AG09309 (cell line): ENCODE data around the gene DAPK1.
A peak's percentile ranks its signal among the peaks of the same experiment; 100 is the strongest.

ENCODE experiments used
- DNase-seq: peaks from one replicate; pipeline ENCODE4 v3.0.0-alpha.2; 2010; ENCODE audit warnings: low read depth
- H3K4me3 ChIP-seq: 2 replicates; pipeline ENCODE4 v1.5.1; 2011; ENCODE audit warnings: mild to moderate bottlenecking, low read depth, low read length, moderate library complexity; ENCODE audit not compliant: control insufficient read depth
- TF ChIP-seq, protein P1 (sequence below): IDR thresholded peaks from 2 replicates; pipeline ENCODE4 v1.5.1; 2011; ENCODE audit warnings: mild to moderate bottlenecking, low read depth, low read length, inconsistent platforms; ENCODE audit not compliant: insufficient read depth, control insufficient read depth; ENCODE audit errors: missing control alignments

Gene DAPK1

DNA sequence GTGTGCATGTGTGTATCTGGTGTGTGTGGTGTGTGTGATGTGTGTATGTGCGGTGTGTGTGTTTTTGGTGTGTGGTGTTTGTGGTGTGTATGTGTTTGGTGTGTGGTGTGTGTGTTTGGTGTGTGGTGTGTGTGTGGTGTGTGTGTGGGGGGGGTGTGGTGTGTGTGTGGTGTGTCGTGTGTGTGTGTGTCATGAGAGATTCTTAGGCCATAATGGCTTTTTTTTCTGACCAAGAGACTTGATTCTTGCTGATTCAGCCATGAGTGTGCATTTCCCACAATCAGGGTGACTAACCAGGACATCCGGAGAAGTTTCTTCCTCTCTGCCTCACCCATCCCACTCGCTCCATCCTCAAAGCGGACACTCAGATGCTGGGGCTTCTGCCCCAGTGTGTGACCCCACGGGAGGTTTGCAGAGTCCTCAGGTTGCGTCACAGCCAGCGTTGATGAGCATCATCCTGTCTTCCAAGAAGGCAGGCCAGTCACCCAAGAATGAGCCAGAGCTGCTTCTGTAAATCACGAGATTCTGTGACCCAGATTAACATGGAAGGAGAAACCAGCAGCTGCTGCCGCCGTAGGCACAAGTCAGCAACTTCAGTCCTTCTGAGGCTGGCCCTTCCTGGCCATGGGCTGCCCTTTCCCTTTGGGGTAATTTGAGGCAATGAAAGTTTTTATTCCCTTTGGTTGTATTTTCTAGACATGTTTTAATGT lies 215.8 kb downstream of the DAPK1 start:
- TF ChIP-seq, protein P1, sequence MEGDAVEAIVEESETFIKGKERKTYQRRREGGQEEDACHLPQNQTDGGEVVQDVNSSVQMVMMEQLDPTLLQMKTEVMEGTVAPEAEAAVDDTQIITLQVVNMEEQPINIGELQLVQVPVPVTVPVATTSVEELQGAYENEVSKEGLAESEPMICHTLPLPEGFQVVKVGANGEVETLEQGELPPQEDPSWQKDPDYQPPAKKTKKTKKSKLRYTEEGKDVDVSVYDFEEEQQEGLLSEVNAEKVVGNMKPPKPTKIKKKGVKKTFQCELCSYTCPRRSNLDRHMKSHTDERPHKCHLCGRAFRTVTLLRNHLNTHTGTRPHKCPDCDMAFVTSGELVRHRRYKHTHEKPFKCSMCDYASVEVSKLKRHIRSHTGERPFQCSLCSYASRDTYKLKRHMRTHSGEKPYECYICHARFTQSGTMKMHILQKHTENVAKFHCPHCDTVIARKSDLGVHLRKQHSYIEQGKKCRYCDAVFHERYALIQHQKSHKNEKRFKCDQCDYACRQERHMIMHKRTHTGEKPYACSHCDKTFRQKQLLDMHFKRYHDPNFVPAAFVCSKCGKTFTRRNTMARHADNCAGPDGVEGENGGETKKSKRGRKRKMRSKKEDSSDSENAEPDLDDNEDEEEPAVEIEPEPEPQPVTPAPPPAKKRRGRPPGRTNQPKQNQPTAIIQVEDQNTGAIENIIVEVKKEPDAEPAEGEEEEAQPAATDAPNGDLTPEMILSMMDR: no peak
- H3K4me3 ChIP-seq: peak overlapping the region; percentile 21
- peak; percentile 98 for DNase-seq

DNA sequence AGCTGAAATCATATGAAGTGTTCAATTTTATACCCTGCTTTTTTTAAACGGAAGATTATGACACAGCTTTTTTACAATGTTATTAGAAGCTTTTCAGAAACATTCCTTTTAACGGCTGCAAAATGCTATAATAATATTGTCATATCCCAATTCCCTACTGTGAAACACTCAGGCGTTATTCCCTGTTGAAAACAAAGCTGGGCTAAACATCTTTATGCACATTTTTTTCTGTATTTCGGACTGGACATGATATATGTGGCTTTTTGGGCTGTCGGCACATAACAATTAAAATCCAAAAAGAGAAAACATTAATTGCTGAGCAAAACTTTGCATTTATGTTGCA lies 216.3 kb downstream of the DAPK1 start:
- TF ChIP-seq, protein P1: no peak
- no peak for DNase-seq
- H3K4me3 ChIP-seq: peak overlapping the region; percentile 21

DNA sequence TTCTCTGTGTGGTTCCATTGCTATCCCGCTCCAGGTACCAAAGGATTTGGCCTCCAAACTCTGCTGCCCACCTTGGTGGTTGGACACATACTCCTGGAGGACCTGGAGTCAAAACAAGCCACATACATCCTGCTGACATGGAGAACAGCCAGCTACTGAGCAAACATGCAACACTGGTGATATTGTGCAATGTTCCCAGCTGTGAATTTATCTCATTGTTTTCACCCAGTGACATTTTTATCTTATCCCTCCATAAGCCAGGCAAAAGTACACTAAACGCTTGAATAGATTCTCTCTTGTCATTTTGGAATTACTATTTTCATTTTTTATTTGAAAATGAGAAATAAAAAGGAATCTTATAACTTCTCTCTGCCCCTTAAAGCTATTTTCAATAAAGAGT lies 217.2 kb downstream of the DAPK1 start:
- peak; percentile 73 for DNase-seq
- TF ChIP-seq, protein P1: no peak
- no peak overlapping the region for H3K4me3 ChIP-seq

DNA sequence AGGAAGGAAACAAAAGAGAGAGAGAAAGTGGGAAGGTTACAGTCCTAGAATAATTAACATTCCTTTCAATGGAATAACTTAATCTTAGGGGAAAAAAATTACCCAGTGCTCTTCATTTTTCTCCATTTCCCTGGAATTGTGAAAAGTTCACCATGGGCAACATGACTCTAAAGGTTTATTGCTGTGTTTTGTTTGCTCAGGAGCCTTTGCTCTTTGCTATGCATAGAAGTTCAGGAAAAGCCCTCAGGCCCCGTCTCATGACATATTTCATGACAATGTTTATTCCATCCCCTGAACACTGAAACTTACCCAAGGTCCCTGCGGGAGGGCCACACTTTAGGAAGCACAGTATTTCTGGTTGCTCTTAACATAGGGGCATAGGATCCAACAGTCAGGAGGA lies 218.5 kb downstream of the DAPK1 start:
- no peak overlapping the region for H3K4me3 ChIP-seq
- TF ChIP-seq, protein P1: no peak
- DNase-seq: no peak

DNA sequence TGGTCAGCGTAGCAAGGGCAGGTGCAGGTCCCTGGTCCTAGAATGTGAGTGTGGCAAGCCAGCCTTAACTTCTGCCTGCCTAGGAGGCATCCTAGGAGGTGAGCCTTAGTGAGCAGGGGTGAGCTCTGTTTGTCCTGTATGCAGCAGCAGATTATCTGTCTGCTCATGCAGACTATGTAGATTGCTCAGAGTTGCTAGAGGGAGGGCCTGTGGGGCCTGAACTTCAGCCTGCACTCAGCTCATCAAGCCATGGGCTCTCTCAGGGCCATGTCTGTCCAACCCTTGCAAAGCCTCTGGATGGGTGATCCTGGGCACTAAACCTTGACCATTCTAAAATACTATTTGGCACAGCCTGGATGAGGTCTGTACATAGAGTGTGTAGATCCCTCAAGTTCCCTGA lies 219.8 kb downstream of the DAPK1 start:
- H3K4me3 ChIP-seq: no peak overlapping the region
- TF ChIP-seq, protein P1: no peak
- DNase-seq: no peak

DNA sequence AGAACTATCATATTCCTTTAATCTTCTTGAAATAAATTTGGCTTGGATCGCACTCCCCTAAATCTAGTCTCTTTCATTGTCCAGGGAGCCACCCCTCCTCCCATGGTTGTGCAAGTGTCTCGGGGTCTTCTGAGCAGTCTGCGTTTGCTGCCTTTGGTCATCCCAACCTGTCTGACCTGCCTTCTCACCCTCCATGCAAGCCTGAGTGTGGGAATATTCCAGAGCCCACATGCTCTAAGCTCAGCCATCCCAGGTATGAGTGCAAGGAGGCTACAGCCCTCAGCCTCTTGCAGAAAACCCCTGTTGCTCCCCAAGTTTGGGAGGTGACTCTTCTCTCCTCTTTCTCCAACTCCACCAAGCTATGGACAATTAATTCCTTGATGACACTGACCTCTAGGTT lies 220.6 kb downstream of the DAPK1 start:
- TF ChIP-seq, protein P1: no peak
- H3K4me3 ChIP-seq: no peak overlapping the region
- no peak for DNase-seq

DNA sequence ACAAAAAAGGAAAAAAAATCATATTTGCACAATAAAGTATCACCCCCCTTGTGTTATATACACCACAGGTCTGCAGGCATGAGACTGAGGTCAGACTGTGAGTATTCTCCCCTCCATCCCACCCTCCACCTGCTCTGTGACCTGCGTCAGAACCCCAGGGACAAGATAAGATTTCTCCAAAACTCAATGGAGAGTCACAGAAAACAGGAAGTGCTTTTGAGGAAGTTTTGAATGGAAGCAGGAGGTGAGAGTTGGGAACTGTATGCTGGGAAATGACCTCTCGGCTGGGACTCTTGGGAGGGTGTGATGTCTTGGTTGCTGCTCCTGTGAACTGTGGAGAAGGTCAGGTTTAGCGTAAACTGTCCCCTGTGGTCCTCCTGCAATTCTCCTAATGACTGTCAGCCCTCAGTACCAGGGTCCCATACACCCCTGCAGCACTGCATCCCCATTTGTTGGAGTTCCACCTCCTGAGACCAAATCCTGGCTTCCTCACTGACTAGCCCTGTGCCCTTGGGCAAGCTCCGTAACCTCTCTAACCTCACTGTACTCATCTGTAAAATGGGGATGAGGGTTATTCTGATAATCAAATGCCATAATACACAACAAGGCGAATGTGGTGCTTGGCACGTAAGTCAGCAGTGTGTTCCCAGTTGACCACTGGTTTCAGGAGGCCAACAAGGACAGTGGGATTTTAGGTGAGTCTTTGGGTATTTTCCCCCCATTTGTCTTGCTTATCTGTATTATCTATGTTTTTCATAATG lies 221.4 kb downstream of the DAPK1 start:
- DNase-seq: no peak
- H3K4me3 ChIP-seq: no peak overlapping the region
- TF ChIP-seq, protein P1: no peak
